Activated naive CD4-positive, alpha-beta T cell treated with anti-CD3 and anti-CD28 coated beads, Interleukin-2, amount 10 ng/mL, durations not matched to agents 7 days and 5 days (primary cell): ENCODE results near the gene ZNF512B.

Experiments used
- CTCF ChIA-PET: fragments of 350-600 bp; sonication (Branson Sonifier 250); formaldehyde crosslinking; loops from one replicate; lab custom pipeline; 2021; ENCODE audit warnings: antibody characterized with exemption; lab: Charles Lee
- DNase-seq: peaks from one replicate; pipeline ENCODE4 v3.0.0-alpha.2; 2020
- H3K27ac Mint-ChIP-seq: one replicate; pipeline ENCODE4 v1.8.0; 2021; ENCODE audit warnings: mild to moderate bottlenecking, moderate library complexity, mixed read lengths
- H3K27me3 Mint-ChIP-seq: one replicate; pipeline ENCODE4 v1.8.0; 2021; ENCODE audit warnings: mild to moderate bottlenecking, mixed read lengths
- H3K36me3 Mint-ChIP-seq: one replicate; pipeline ENCODE4 v1.8.0; 2021; ENCODE audit warnings: mixed read lengths
- H3K4me1 Mint-ChIP-seq: one replicate; pipeline ENCODE4 v1.8.0; 2021; ENCODE audit warnings: mixed read lengths
- H3K4me3 Mint-ChIP-seq: one replicate; pipeline ENCODE4 v1.8.0; 2021; ENCODE audit warnings: mild to moderate bottlenecking, moderate library complexity, mixed read lengths
- H3K9me3 Mint-ChIP-seq: one replicate; pipeline ENCODE4 v1.8.0; 2021; ENCODE audit warnings: mixed read lengths

The ZNF512B gene

DNA sequence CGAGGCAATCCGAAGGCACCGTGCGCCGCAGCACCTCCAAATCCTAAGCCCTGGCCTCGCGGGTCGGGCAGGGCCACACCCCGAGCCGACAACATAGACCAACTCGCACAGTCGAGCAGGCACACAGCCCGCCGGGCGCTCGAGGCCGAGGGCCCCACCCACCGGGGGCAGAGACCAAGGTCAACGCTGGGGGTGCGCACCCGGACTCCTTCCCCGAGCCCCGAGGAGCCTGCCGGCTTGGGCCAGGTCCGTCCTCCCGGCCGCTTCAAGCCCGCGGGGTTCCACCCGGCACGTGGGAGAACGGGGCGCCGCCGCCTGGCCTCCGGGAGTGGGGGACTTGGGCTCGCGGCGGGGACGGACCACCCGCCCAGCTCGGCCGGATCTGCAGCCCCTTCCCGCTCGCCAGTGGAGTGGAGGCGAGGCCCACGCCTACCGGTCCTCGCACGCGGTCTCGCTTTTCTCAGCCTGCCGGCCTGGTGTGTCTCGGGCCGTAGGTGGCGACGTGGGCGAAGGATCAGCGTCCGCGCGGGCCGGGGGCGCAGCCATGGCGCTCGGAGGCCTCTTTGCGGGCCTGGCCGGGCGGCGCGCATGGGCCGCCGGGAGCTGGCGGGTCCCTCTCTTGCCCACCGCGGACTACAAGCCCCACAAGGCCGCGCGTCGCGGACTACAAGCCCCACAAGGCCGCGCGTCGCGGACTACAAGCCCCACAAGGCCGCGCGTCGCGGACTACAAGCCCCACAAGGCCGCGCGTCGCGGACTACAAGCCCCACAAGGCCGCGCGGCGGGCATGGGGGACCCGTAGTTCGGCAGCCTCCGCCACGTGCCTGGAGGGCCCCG is 13.7 kb downstream of the ZNF512B start, which contains the start of gene UCKL1:
UCKL1 (minus strand) TSS at position 590 of the 837 bp plus-strand sequence; CDS start at position 546, 44 bp downstream.
- H3K27me3 Mint-ChIP-seq: no peaks in the 10 kb centered on the region
- peak within 1 kb of the TSS; percentile 89 for H3K27ac Mint-ChIP-seq
- H3K4me3 Mint-ChIP-seq: peak within 1 kb of the TSS; percentile 81
- peaks cover 3% of the 10 kb centered on the region for H3K36me3 Mint-ChIP-seq
- DNase-seq: peak; percentile 93
- no peaks in the 10 kb centered on the region for H3K9me3 Mint-ChIP-seq
- CTCF ChIA-PET: interaction anchor here (0.9 kb wide), 1 partner anchor 170 kb away, joined by 4 read pairs; no protein-coding TSS in a partner anchor
- H3K4me1 Mint-ChIP-seq: peaks cover 48% of the 10 kb centered on the region

DNA sequence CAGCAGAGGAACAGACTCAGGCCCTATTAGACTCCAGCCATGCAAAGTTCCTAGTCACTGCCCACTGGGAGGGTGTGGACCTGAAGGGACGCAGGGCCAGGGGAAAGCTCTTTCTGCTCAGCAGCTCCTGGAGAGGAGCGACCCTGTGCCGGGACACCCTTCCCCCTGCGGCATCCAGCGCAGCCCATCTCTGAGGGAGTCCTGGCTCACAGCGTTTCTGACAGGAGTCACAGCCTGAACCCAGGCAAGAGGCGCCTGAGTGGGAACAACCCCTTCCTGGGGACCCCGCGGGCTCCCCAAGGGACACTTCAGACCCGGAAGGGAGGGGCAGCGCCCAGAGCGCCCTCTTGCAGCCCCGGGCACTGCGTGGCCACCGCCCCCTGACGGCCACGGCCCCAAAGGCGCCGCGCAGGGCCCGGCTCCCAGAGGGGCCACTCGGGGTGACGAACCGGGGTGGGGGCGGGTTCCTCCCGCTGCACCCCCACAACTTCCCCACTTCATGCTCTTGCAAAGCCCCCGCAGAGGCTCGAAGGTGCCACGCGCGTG is 14.4 kb downstream of the ZNF512B start:
- Mint-ChIP-seq H3K27ac (peak overlapping the region; percentile 51), H3K4me3 (peak overlapping the region; percentile 81), H3K27me3 (no peaks in the 10 kb centered on the region), H3K36me3 (peaks cover 3% of the 10 kb centered on the region), H3K9me3 (no peaks in the 10 kb centered on the region), H3K4me1 (peaks cover 48% of the 10 kb centered on the region)
- peak; percentile 64 for DNase-seq
- CTCF ChIA-PET: no interaction called here

DNA sequence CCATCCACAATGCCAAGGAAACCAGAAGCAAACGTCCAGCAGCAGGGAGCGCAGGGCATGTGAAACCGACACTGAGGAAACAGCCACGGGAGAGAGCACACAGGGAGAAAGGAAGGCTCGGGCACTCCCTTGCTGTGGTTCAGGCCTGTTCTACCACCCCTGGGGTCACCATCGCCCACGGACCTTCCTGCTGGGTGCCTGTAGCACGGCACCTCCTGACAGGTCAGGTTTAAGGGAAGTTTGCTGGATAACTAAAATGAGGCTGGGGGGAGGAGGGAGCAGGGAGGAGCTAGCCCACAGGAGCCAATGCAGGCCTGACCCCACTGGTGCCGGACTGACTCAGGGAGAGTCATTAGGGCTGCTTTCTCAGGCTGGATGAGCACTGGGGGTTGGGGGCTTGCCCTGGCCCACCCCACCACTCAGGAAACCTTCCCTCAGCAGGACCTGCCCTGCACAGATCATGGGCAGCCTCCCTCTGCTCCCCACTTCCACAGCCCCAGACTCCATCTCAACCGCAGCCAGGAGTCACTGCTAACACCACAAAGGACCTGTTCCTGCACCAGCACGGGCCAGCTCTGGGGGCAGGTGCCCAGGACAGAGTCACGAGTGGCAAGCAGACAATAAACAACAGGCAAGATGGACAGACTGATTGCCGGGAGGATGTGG is 15.8 kb downstream of the ZNF512B start:
- CTCF ChIA-PET: no interaction called here
- Mint-ChIP-seq H3K4me3 (peak overlapping the region; percentile 81), H3K4me1 (peaks cover 58% of the 10 kb centered on the region), H3K9me3 (no peaks in the 10 kb centered on the region), H3K27ac (peak overlapping the region; percentile 70), H3K36me3 (peaks cover 3% of the 10 kb centered on the region), H3K27me3 (no peaks in the 10 kb centered on the region)
- no peak for DNase-seq

DNA sequence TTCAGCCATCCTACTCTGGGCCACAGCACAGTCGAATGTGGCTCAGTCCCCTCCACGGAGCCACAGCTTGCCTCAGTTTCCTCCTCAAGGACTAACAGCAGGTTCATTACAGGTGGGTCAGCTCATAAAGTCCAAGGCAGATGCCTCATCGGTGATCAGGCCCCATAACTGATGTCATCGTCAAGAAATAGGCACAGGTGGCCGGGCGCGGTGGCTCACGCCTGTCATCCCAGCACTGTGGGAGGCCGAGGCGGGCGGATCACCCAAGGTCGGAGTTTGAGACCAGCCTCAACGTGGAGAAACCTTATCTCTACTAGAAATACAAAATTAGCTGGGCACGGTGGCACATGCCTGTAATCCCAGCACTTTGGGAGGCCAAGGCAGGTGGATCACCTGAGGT is 17.0 kb downstream of the ZNF512B start:
- DNase-seq: no peak
- Mint-ChIP-seq H3K27me3 (no peaks in the 10 kb centered on the region), H3K27ac (no peak overlapping the region), H3K4me1 (peaks cover 61% of the 10 kb centered on the region), H3K4me3 (no peak overlapping the region), H3K9me3 (peaks cover 2% of the 10 kb centered on the region), H3K36me3 (peaks cover 7% of the 10 kb centered on the region)
- CTCF ChIA-PET: no interaction called here

DNA sequence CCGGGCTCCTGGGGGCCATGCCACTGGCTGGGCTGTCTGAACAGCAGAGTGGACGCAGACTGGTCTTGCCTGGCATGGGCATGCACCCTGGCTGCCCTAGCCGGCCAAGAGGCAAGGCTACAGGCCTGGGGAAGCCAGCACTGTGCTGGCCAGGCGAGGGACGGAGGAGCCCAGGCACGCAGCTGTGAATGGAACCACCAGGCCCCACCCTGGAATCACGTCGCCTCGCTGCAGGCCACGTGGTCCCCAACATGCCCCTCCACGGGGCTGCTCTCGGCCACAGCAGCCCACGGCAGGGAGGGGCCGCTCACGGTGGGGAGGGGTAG is 17.6 kb downstream of the ZNF512B start:
- Mint-ChIP-seq H3K4me3 (no peak overlapping the region), H3K27me3 (no peaks in the 10 kb centered on the region), H3K36me3 (peaks cover 7% of the 10 kb centered on the region), H3K4me1 (peaks cover 61% of the 10 kb centered on the region), H3K9me3 (peaks cover 2% of the 10 kb centered on the region), H3K27ac (no peak overlapping the region)
- no peak for DNase-seq
- CTCF ChIA-PET: no interaction called here

DNA sequence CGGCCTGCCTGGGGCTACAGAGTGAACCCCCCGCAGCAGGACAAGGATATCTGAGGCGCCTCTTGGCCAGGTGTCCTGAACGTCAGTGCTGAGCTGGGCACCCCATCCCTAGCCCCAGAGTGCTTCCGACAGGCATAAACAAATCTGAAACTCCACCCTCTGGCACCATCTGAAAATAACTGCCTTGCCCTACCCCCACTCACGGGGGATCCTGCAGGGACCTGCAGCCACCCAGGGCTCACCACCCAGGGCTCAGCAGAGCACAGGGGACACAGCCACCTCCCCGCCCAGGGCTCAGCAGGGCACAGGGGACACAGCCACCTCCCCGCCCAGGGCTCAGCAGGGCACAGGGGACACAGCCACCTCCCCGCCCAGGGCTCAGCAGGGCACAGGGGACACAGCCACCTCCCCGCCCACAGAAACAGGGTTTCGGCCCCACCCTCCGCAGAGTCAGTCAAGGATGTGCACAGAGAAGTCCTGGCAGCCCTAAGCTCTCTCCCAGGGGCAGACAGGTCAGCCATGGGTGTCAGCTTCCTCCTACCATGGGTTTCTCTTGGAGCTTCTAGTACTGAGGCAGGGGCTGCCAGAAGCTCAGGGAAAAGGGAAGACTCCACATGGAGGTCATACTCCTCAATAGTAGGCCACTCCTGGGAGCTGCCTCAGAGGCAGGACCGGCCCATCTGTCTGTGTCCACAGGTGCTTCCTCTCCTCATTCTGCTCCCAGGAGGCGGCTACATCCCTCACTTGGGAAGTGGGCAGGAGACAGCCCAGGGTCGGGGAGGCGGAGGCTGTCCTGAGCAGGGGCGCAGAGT is 18.1 kb downstream of the ZNF512B start:
- Mint-ChIP-seq H3K9me3 (peaks cover 2% of the 10 kb centered on the region), H3K4me3 (no peak overlapping the region), H3K36me3 (peaks cover 7% of the 10 kb centered on the region), H3K27ac (no peak overlapping the region), H3K27me3 (no peaks in the 10 kb centered on the region), H3K4me1 (peaks cover 61% of the 10 kb centered on the region)
- no peak for DNase-seq
- CTCF ChIA-PET: no interaction called here

DNA sequence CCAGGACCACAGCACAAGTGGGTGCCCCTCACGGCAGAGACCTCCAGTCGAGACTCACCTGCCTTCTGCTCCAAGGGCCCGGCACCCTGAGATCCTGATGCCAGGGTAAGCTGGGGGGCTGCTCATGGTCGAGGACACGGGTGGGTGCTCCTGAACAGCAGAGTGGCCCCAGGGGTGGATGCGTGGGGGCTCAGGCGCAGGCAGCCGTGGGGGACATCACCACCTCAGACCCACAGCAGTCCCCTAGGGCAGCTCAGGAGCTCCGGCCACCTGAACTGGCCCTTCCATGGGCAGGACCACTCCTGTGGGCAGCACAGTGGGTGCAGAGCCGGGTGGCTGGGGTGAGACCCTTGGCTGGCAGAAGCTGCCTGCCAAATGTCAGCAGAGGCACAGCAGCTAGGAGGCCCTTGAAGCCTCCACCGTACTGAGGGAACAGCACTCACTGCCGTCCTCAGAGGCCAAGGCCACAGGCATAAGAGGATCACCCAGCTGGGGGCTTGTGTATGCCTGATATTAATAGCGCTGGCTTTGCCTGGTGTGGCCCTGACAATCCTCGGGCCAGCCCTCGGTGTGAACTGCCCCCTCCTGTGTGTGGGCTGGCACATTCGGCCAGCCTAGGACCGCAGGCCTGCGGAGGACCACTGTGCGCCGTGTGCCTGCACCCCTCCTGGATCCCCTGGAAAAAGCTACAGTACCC is 18.9 kb downstream of the ZNF512B start:
- peaks cover 59% of the 10 kb centered on the region for H3K4me1 Mint-ChIP-seq
- no peak overlapping the region for H3K4me3 Mint-ChIP-seq
- peaks cover 7% of the 10 kb centered on the region for H3K36me3 Mint-ChIP-seq
- H3K9me3 Mint-ChIP-seq: peaks cover 2% of the 10 kb centered on the region
- no peak for DNase-seq
- CTCF ChIA-PET: no interaction called here
- no peaks in the 10 kb centered on the region for H3K27me3 Mint-ChIP-seq
- no peak overlapping the region for H3K27ac Mint-ChIP-seq

DNA sequence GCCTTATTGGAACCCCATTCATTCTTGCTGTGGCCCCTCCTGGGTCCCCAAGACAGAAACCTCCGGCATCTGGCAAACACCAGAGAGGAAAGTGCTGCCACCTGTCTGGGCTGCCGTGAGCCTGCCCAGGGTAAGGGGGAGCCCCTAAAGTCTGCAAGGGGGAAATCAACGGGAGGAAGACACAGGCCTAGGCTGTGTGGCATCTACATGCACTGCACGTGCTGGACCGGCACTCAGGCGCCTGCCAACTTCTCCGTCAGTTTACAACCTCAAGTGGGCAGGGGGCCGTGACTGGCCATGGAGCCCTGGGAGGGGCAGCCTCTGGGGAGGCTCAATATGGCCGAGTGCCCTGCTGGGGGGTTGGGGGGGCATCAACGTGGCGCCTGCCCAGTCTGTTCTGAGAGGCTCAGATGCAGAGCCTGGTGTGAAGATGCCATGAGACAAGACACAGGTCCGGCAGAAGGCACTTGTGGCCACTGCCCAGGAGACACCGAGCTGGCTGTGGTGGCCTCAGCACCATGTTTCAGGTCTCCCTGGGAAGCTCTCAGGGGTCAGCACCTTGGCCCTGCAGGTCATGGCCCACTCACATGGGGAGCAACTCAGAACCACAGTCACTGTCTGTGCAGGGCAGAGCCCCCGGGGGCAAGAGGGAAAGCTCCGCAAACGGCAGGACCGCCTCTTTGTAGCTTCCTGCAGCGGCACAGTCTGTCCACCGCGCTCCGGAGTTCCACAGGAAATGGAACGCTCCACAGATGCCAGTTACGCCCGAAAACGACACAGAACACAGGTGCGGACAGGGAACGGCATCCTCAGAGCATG is 21.9 kb downstream of the ZNF512B start:
- Mint-ChIP-seq H3K36me3 (peaks cover 9% of the 10 kb centered on the region), H3K27ac (peak overlapping the region; percentile 93), H3K27me3 (no peaks in the 10 kb centered on the region), H3K9me3 (peaks cover 2% of the 10 kb centered on the region), H3K4me1 (peaks cover 41% of the 10 kb centered on the region), H3K4me3 (peak overlapping the region; percentile 67)
- DNase-seq: peak; percentile 62
- CTCF ChIA-PET: interaction anchor here (0.9 kb wide), 1 partner anchor 29 kb away, joined by 4 read pairs; no protein-coding TSS in a partner anchor

DNA sequence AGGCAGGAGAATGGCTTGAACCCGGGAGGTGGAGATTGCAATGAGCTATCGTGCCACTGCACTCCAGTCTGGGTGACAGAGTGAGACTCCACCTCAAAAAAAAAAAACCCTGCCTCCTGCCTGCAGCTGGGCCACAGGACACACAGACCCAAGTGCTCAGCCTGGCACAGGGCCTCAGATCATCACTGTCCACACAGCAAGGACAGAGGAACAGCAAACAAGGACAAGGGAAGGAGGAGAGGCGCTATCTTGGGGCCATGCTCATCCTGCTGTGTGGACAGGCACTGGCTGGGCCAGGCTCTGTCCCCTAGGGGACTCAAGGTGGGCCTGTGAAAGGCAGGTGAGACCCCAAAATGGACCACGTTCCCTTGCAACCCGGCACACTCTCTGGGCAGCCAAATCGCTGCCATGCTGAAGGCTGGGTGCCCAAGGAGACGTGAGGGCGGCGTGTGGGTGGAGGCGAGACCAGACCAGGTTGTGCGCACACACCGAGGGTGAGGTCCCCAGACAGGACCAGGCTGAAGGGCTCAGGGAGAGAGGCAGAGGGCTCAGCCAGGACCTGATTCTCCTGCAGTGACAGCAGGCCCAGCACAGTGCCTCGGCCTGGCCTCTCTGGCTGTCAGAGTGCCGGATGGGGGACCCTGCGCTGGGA is 22.6 kb downstream of the ZNF512B start:
- CTCF ChIA-PET: no interaction called here
- H3K36me3 Mint-ChIP-seq: peaks cover 12% of the 10 kb centered on the region
- H3K27me3 Mint-ChIP-seq: no peaks in the 10 kb centered on the region
- no peak overlapping the region for H3K4me3 Mint-ChIP-seq
- no peak for DNase-seq
- peak overlapping the region; percentile 63 for H3K27ac Mint-ChIP-seq
- peaks cover 43% of the 10 kb centered on the region for H3K4me1 Mint-ChIP-seq
- peaks cover 2% of the 10 kb centered on the region for H3K9me3 Mint-ChIP-seq

DNA sequence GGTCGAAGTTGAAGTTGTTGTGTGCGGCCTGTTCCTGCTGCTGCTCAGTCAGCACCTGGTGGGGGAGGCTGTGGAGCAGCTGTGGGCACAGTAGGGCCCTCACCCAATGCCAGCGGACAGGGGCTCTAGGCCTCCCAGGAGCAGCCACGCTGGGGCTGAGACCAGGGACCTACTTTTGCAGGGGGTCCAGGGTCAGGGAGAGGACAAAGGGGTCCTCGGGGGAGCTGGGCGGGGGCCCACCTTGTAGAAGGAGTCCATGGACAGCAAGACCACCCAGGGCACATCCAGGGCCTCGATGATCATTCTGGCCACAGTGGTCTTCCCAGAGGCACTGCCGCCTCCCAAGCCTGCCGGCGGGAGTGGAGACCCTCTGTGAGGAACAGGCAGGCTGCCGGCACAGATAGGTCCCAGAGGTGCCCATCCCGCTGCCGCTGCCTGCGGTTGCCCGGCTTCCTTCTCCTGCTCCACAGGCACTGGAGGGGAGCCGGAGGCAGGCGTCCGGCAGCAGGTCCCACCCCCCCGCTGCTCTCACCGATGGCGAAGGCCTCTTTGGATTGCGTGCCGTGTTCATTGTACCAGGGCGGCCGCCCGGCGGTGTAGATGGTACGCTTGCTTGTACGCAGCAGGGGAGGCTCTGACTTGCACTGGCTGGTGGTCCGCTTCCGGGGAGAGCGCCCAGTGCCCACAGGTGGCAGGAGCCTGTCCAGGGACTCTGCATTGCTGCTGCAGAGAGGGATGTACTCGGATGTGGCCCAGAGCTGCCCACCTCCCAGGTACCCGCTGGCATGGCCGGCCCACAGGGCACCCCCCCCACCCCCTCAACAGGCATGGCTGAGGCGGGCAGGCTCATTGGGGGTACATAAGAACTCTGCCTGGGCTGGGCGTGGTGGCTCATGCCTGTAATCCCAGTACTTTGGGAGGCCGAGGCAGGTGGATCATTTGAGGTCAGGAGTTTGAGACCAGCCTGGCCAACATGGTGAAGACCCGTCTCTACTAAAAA is 23.5 kb downstream of the ZNF512B start:
- Mint-ChIP-seq H3K27me3 (no peaks in the 10 kb centered on the region), H3K36me3 (peaks cover 17% of the 10 kb centered on the region), H3K4me3 (no peak overlapping the region), H3K4me1 (peaks cover 47% of the 10 kb centered on the region), H3K27ac (no peak overlapping the region), H3K9me3 (peaks cover 3% of the 10 kb centered on the region)
- CTCF ChIA-PET: no interaction called here
- no peak for DNase-seq

DNA sequence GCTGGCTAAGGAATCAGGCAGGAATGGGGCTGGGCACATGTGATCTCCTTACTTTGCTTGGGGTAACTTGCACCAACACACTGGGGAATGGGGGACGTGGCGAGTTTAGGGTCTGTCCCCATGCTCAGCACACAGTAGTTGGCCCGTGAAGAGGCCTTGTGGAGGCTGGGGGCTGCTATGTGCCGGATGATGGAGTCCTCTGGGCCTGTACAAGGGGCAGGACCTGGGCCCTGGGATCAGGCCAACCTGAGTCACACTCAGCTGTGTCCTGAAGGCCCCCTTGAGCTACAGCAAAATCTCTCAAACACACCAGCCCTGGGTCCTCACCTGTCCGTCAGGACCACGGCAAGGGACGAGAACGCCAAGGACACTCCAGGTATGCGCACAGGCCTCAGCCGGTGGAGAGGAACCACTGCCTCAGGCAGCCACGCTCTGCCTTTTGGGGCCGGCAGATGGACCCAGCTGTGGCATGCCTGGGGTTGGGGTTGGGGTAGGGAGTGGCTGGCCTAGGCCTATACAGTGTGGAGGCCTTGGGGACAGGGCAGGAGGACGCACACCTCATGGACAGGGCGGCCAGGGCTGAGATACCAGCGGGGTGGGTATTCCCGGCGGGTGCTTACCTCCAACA is 24.6 kb downstream of the ZNF512B start:
- no peak for DNase-seq
- H3K27ac Mint-ChIP-seq: peak overlapping the region; percentile 52
- H3K4me1 Mint-ChIP-seq: peaks cover 53% of the 10 kb centered on the region
- peaks cover 27% of the 10 kb centered on the region for H3K36me3 Mint-ChIP-seq
- no peaks in the 10 kb centered on the region for H3K27me3 Mint-ChIP-seq
- CTCF ChIA-PET: no interaction called here
- H3K4me3 Mint-ChIP-seq: no peak overlapping the region
- H3K9me3 Mint-ChIP-seq: peaks cover 3% of the 10 kb centered on the region
